Gastrocnemius medialis (tissue), 4 donors: ENCODE measurements around the gene SNCAIP.

Source experiments
- CTCF ChIP-seq, 5 experiments: fragments of 450-650 bp in 3 of 5; fragments of 200-600 bp in 2 of 5; sonication (generic) in 2 of 5; IDR thresholded peaks in 4 of 5; conservative IDR thresholded peaks in 1 of 5; 1 replicate in 4 of 5; 2 replicates in 1 of 5; pipeline ENCODE4 v1.5.1; 2016 to 2019; ENCODE audit warnings: antibody characterized with exemption in 5 of 5, mild to moderate bottlenecking in 3 of 5, moderate library complexity in 3 of 5
- POLR2A ChIP-seq, 2 donors: fragments of 450-650 bp; IDR thresholded peaks; one replicate each; pipeline ENCODE4 v1.6.1; 2017; ENCODE audit warnings: antibody characterized with exemption in 2 of 2, mild to moderate bottlenecking in 2 of 2, moderate library complexity in 2 of 2

- TF ChIP-seq POLR2A (IDR thresholded peaks at IDR 0.05) (no peak), CTCF (IDR thresholded peaks at IDR 0.05 in 4 of 5, conservative IDR thresholded peaks at IDR 0.05 in 1 of 5) (no peak)
These were observed 152.2 kb downstream of the SNCAIP start for GRCh38 chr5:122464191-122464590.
